ENCODE measurements around the gene MATCAP1.

- TF ChIP-seq CTCF (IDR thresholded peaks at IDR 0.05) (no peak), POLR2A (IDR thresholded peaks at IDR 0.05; ENCODE audit: low read length) (no peak), FOSB (CRISPR knock-in tag; IDR thresholded peaks at IDR 0.05) (no peak), REST (IDR thresholded peaks at IDR 0.05) (no peak), JUNB (IDR thresholded peaks at IDR 0.05) (no peak), EP300 (IDR thresholded peaks at IDR 0.05) (no peak), PBX3 (IDR thresholded peaks at IDR 0.05) (no peak), CBX2 (IDR thresholded peaks at IDR 0.05; ENCODE audit: borderline replicate concordance, low read depth) (no peak), ELK1 (IDR thresholded peaks at IDR 0.05; ENCODE audit: low read depth, low read length) (no peak), MAFK (IDR thresholded peaks at IDR 0.05; ENCODE audit: partially characterized antibody) (no peak)
Observed at GRCh38 chr16:67188798-67189197, 5.0 kb upstream of the MATCAP1 start.
